Activated T-cell treated with anti-CD3 and anti-CD28 coated beads for 48 hours (primary cell): ENCODE measurements around the gene HCK.
A peak's percentile ranks its signal among the peaks of the same experiment; 100 is the strongest.

Experiments used
- DNase-seq: peaks from one replicate; pipeline ENCODE4 v3.0.0-alpha.2; 2020; ENCODE audit warnings: low read depth

Gene HCK

GRCh38 chr20:32062776-32063170, 10.7 kb downstream of the HCK start:
- DNase-seq, result no peak

GRCh38 chr20:32063695-32064094, 11.7 kb downstream of the HCK start:
- DNase-seq, result no peak

GRCh38 chr20:32064667-32065066, 12.6 kb downstream of the HCK start:
- DNase-seq, result no peak

- no peak for DNase-seq
Measured at GRCh38 chr20:32067234-32067821, 15.3 kb downstream of the HCK start.

- no peak for DNase-seq
Measured at GRCh38 chr20:32068174-32068573, 16.1 kb downstream of the HCK start.

- DNase-seq, result no peak
Measured at GRCh38 chr20:32069711-32070110, 17.7 kb downstream of the HCK start.

- DNase-seq, result no peak
Measured at GRCh38 chr20:32070282-32070681, 18.2 kb downstream of the HCK start.

- DNase-seq, result no peak
Measured at GRCh38 chr20:32070690-32071213, 18.7 kb downstream of the HCK start.

GRCh38 chr20:32071395-32072167, 19.5 kb downstream of the HCK start:
- DNase-seq, result no peak

- no peak for DNase-seq
Measured at GRCh38 chr20:32072168-32072750, 20.2 kb downstream of the HCK start.

GRCh38 chr20:32075534-32075933, 23.5 kb downstream of the HCK start:
- no peak for DNase-seq

- DNase-seq, result no peak
Measured at GRCh38 chr20:32077190-32077589, 25.1 kb downstream of the HCK start.

- no peak for DNase-seq
Measured at GRCh38 chr20:32078322-32078721, 26.3 kb downstream of the HCK start.

GRCh38 chr20:32078791-32079190, 26.7 kb downstream of the HCK start:
- no peak for DNase-seq

GRCh38 chr20:32079655-32080109, 27.6 kb downstream of the HCK start:
- no peak for DNase-seq

- no peak for DNase-seq
Measured at GRCh38 chr20:32080783-32081182, 28.7 kb downstream of the HCK start.

- no peak for DNase-seq
Measured at GRCh38 chr20:32083469-32083868, 31.4 kb downstream of the HCK start.

- no peak for DNase-seq
Measured at GRCh38 chr20:32087070-32087469, 35.0 kb downstream of the HCK start.

- no peak for DNase-seq
Measured at GRCh38 chr20:32088759-32089158, 36.7 kb downstream of the HCK start.

- DNase-seq, result no peak
Measured at GRCh38 chr20:32089637-32090362, 37.8 kb downstream of the HCK start.

- DNase-seq, result peak; percentile 69
Measured at GRCh38 chr20:32091888-32092346, 39.9 kb downstream of the HCK start.

- DNase-seq, result no peak
Measured at GRCh38 chr20:32098786-32099185, 46.7 kb downstream of the HCK start.
